H7 (cell line): Measurements from ENCODE around the gene RHOF. TPM values are rescaled to one million over a fixed set of nuclear protein-coding genes. Genes with fewer than 3 reads are reported as not detected.

Experiments used
- total RNA-seq: library from RNA; depleted of rRNA; stranded (reverse); fragments of >200 nt; shearing (Covaris generic); gene quantifications from 2 replicates; pipeline ENCODE4 v1.2.3, GENCODE V29; 2014; rRNA removed

Gene RHOF
- total RNA-seq, 1 experiment from 2014 or later, result 23.8 TPM

Other genes starting within 250 kb of the RHOF start
- 94.3 and 109 TPM in 2 replicates for gene KDM2B, start 212.7 kb downstream of the RHOF start, total RNA-seq
- gene ORAI1, start 167.2 kb downstream of the RHOF start, total RNA-seq, result 24.7 and 29.1 TPM in 2 replicates
- 0.31 and 1.5 TPM in 2 replicates for gene MORN3, start 124.0 kb downstream of the RHOF start, total RNA-seq
- 23.8 and 33.6 TPM in 2 replicates for gene TMEM120B, start 80.9 kb downstream of the RHOF start, total RNA-seq
- gene SETD1B, start 10.3 kb upstream of the RHOF start, total RNA-seq, result 3.5 and 4.6 TPM in 2 replicates
- gene HPD, start 65.2 kb upstream of the RHOF start, total RNA-seq, result 0.80 and 1.1 TPM in 2 replicates
- 39.2 and 61.2 TPM in 2 replicates for gene PSMD9, start 95.1 kb upstream of the RHOF start, total RNA-seq
- 0.15 and 0.24 TPM in 2 replicates for gene CFAP251, start 124.9 kb upstream of the RHOF start, total RNA-seq
- 10.6 and 11.2 TPM in 2 replicates for gene BCL7A, start 228.2 kb upstream of the RHOF start, total RNA-seq